GM19238 (cell line): ENCODE measurements around the gene VPS37C.

Experiments used
- DNase-seq: peaks from one replicate; pipeline ENCODE4 v3.0.0; 2011; ENCODE audit warnings: low spot score; ENCODE audit not compliant: insufficient read length

The VPS37C gene

DNA sequence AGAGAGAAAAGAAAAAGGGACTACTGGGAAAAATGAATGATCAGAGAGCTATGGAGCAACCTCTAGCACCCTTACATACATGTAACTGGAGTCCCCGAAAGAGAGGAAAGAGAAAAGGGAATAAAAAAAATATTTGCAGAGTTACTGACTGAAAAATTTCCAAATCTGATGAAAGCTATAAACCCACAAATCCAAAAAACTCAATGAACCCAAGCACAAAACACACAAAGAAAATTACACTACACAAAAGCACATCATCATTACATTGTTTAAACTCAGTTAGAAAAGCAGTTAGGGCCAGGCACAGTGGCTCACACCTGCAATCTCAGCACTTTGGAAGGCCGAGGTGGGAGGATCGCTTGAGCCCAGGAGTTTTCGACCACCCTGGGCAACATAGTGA, 6.7 kb downstream of the VPS37C start:
- DNase-seq = no peak

DNA sequence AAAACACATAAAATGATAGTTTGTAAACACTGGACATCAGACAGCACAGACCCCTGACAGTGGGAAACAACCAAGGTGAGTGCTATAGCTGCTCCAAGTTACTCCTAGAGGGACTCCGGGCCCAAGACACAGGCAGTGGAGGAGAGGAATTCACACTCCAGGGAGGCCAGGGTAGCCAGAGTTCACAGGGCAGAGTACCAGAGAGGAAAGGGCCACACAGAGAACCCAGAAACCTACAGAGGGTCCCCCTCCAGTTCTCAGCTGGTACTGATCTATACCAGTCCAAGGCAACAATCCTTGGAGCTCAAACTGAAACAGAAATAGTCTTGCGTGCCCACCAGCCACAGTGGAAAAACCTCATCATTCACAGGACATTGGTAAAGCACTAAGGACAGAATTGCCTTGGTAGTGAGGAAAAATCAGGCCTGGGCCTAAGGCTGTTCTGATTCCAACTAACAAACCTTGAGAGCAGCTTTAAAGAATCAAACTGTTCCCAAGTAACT, 7.6 kb downstream of the VPS37C start:
- DNase-seq = no peak

DNA sequence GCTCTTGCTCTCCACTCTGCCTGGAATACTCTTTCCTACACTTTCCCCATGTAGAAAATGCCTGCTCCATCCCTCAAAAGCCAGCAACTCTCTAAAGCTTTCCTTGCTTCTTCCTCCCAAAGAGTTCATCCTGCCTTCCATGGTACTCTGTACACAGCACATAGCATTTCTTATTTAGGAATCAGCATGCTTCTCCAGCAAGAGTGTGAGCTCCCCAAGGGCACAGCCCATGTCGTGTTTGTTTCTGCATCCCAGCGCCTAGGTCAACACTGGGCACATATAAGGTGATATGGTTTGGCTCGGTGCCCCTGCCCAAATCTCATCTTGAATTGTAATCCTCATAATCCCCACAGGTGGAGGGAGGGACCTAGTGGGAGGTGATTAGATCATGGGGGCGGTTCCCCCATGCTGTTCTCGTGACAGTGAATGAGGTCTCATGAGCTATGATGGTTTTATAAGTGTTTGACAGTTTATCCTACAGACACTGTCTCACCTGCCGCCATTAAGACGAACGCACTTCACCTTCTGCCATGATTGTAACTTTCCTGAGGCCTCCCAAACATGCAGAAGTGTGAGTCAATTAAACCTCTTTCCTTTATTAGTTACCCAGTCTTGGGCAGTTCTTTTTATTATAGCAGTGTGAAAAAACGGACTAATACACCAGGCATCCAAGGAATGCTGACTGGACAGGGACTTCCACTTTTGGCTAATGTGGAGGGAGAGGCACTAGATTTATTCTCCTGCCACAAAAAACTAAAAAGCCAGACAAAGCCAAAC, 8.2 kb downstream of the VPS37C start:
- DNase-seq = no peak

DNA sequence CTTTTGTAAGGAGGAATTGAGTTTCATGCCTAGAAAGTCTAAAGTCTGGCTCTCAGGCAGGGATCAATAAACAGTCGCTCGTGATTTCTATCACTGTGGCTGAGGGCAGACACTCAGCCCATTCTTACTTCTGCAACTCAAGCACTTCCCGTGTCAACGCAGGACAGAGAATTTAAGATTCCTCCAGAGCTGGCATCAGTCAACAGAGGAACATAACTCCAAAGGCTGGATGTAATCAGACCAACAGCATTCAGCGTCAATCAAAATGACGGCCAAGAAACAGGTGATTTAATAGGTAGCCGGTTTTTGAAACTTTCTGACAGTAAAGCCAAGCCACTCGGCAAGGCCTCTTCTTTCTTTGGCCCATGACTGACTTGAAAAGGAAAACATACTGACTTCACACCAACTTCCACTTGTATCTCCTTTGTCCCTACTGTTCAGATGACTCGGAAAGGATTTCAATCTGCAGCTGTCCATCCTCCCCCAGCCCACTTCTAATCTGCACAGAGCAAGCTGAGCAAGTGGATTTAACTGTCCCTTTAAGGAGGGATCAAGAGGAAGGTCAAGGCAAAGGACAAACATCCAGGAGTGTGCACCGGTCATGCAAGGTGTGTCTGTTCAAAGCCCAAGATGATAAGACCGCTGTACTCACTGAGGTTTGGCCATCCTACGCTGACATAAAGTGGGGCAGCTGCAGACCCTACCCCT, 9.5 kb downstream of the VPS37C start:
- no peak for DNase-seq

DNA sequence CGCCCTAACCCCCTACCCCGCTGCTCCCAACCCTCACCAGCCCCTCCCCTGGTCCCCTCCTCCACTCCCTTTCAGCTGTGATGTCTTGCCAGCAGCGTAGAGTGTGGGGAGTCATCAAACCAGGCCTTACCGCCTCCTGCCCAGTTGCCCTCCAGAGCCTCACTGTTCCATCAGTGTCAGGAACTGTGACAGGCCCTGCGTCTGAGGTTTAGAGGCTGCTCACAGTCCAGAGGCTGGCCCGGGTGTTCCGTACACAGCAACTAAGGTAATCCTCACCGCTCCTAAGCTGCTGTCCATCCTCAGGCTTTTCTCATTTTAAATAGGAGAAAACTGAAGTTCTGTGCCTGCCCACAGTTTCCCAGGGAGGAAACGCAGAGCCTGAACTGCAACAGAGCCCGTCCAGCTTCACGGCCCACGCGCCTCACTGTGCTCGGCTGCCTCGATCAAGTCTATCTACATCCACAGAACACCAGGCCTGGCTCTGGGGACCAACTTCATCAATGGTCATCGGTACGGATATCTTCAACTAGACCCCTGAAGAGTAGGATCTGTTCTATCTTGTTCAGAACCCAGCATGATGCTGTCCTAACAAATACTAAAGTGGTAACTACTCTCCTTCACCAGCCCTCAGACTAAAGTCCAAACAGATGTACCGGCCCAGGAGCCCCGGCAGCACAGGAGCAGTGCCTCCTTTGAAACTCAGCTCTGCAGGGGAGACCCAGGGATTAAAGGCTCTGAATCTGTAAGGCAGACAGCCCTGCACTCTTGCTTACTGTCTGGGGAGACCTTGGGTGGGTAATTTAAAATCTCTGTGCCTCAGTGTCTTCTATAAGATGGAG, 10.3 kb downstream of the VPS37C start:
- no peak for DNase-seq

DNA sequence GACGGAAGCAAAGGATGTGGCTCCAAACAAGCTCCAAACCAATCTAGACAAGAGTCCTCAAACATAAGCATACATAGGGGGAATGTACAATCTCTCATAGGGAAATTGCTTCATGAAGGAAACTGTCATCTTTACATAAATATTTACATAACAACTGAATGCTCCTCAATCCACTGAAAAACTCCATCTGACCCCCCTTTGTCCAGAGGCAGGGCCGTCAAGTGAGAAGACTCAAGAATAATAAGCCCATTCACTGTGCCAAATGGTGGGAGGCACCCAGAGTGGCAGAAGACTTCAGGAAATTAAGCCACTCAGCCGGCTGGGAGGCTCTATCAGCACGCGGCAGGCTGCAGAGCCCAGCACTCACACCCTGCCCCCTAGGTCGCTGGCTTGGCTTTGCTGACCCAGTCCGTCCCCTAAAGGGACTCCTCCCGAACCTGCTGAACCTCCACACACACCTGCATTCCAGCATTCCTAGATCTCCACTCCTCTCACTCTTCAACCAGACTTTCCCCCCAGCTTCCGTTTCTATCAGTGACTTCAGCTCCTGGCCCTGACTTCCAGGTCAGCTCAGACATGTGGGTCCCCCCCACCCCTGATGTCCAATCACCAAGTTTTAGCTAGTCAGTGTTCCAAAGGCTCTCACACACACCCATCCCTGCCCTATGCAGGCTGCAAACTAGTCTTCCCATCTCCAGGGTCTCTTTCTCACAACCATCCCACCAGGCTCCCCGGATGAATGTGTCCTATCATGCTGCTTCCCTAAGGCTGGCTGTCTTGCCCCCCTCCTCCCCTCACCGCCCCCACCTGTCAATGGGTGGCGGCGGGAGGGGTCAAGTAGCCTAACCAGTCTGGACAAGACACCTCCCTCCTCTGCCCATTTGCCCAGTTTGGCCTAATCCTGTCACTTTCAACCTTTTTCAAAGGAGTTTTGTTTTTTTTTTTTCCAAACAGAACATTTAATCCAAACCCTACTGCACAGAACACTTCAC, 11.3 kb downstream of the VPS37C start:
- DNase-seq = no peak

DNA sequence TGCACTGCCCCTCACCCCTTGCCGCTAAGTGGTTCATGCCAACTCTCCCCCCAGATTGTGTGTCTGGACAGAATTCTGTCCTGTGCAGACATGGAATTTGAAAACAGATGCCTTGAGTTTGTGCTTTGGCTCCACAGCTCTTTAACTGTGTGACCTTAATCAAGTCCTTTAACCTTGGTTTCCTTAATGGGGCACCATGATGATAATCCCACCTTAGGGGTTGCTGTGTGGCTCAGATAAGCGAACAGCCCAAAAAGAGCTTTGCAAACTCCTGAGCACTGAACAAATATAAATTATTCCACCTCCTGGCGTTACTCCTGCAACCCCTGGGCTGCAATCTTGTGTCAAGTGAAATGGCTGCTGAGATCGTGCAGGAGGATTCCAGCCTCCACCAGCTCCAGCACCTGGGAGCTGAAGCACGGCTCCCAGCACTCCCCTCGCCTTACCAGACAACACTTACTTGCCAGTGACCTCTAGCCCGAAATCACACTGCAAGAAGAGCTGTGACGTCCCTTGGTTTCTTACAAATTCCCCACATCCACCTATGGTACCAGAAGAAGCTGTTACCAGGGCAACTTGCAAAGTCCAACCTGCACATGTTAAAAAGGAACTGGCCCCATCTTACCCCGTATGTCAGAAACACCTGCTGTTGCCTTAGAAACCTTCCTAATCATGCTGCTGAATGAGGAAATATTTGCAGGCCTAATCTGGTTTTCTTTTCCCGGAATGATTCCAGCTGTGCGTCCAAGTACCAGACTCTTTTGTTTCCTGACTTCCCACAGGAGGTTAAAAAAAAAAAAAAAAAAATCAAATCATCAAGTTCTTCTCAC, 13.2 kb downstream of the VPS37C start:
- DNase-seq = no peak

DNA sequence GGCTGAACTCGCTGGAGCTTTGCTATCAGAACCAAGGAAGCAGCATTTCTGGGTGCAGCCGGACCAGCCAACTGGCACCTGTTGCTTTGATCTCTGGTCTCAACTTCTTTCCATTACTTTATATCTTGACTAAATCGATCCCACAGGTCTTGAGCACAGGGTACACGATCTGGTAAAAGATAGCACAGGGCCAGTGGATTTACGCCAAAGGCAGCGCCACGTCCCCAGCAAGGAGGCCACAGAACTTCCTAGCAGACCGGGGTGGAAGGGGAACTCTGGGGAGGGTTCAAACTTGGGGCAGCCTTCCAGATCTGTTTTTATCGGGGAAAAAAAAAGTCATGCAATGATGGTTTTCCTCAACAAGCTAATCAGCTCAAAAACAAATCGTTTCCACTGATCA, 14.0 kb downstream of the VPS37C start:
- no peak for DNase-seq

DNA sequence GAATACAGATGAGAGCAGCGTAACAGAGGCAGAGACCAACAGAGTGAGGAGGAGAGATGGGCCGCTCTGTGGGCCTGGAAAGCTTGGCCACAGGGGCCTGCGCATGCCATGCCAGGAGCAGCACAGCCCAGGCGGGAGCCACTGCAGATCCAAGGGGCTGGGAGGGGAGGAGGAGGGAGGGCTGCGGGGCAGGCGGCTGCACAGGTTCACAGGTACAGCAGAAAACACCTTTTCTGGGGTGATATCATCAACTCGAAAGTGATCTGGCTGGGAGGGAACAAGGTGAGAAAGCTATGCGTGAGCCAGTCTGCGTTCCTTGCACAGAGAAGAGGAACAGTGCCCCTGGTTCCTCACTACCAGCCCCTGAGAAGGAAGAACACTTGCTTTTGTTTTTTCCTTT, 14.8 kb downstream of the VPS37C start:
- DNase-seq = no peak

DNA sequence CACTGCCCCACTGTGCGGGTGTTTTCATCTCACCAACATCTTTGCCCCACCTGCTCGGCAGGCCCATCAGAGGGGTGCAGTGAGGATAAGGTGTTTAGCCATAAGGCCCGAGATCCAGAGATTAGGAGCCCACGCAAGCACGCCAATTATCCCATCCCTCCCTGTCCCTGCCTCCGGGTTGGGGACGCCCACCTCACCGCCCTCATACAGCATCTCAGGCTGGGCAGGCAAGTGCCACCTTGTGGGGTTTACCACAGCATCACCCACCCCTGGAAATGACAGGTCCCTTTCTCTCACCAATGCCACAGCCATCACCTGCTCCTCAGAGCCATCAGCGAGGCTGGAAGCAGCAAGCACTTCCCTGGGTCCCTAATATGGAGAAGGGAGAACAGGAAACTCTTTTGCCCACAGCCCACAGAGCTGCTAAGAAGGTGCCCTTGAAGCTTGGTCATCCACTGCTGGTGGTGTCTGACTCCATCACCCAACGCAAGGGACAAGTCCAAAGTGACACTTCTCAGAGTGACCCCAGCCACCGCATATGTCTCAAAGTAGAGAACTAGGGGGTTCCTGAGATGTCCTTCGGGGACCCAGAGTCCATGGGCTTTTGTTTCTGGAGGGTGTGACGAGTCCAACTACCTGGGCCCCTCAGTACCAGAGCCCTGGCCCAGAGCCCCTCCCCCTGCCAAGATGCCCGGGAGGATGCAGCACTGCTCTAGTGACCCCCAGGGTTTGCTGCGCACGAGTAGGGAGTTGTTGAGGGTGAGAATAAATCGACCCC, 15.8 kb downstream of the VPS37C start:
- DNase-seq = no peak

DNA sequence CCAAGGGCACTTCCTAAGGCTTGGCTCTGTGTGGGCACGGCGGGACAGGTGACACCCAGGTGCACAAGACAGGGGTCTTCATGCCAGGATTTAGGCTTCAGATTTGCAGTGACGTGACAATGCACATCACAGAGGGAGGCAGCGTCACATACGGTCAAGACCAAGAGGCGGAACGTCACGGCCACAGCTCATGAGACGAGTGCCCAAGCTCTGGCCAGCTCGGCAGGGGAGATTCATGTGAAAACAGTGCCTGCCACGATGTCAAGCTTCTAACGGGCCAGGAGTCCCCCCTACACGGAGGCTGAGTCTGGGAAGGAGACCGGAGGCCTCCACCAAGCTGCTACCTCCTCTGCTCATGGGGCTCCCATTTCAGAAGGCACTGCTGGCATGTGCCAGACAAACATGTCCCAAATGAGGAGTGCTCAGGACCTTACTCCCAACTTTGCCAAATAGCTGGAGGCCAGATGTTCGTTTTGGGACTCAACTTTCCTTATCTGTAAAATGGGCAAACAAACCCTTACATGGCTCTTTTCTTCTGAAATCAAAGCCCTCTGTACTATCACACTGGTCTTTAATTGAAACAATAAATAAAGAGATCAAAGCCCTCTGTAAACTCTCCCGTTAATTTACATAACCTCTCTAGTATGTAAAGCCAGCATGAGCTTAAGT, 16.6 kb downstream of the VPS37C start:
- DNase-seq = no peak

DNA sequence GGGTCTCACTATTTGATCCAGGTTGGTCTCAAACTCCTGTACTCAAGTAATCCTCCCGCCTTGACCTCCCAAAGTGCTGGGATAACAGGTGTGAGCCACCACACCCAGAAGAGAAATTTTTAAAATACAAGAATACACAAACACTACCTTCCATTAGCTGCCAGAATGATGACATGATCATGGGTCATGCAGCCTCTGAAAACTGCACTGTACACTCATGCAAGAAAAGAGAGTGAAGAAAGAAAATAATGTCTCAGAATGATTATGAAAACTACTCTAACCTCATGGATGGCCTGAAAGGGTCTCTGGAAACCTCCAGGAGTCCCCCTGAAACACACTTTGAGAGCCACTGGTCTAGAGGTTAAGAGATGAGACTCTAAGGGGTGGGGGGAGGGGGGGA, 18.8 kb downstream of the VPS37C start:
- no peak for DNase-seq

DNA sequence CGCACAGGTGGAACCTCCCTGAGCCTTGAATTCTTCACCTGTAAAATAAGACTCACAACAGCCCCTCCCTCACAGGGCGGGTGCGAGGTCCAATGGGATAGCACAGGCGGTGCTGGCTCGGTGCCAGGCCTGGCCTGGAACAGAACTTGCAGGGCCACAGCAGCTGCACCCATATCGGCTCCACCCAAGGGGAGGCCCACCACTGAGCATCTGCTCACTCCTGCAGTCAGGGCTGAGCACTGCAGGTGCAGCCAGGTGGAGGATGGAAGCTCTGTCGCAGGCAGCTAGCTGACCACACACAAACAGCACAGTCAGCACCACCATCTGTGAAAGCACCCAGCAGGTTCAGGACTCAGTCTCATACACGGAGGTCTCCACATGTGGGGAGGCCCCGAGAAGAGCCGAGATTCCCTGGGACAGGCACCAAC, 19.6 kb downstream of the VPS37C start:
- no peak for DNase-seq

DNA sequence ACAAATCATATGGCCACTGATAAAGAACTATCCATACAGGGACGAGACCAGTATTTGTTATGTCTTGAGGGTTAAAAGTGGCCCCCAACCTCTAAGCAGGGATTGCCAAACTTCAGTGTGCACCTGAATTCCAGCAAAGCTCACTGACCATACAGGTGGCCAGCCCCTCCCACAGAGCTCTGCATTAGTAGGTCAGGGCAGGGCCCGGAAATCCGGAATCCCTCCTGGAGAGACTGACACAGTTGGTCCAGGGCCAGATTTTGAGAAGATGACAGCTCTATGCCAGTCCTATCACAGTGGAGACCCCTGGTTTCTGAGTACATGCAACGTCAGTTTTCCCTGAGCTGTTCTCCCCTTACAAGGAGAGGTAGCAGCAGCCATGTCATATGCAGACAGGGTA, 20.8 kb downstream of the VPS37C start:
- no peak for DNase-seq

DNA sequence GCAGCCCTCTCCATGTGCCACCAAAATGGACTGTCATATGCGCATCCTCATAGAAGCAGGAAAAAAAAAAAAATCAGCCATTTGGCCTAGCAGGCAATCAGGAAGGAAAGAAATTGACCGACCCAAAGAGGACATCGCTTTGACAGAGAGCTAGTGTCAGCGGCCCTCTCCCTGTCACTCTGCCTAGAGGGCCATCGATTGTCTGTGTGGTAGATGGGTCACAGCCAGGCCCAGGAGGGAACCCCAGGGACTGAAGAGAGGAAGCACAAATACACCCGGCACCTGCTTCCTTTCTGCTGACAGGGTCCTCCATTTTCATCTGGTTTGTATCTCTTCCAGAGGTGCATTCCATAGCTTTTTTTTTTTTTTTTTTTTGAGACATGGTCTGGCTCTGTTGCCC, 21.8 kb downstream of the VPS37C start:
- no peak for DNase-seq

DNA sequence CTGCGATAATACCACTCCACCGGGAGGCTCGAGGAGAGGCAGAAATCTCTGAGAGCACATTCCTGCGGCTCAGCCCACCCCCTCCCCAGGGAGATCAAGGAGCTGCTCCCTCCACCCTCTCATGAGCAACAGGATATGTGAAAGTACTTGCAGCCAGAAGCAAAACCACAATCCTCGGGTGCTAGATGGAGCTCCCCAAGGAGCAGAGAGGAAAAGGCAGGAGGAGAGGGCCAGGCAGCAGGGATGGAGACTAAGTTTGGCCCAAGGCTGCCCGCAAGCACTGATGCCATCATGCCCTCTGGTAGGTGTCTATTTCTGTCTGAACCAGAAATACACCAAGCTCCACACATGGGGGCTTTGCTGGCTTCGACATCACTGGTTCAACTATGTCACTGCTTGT, 22.3 kb downstream of the VPS37C start:
- DNase-seq = no peak

DNA sequence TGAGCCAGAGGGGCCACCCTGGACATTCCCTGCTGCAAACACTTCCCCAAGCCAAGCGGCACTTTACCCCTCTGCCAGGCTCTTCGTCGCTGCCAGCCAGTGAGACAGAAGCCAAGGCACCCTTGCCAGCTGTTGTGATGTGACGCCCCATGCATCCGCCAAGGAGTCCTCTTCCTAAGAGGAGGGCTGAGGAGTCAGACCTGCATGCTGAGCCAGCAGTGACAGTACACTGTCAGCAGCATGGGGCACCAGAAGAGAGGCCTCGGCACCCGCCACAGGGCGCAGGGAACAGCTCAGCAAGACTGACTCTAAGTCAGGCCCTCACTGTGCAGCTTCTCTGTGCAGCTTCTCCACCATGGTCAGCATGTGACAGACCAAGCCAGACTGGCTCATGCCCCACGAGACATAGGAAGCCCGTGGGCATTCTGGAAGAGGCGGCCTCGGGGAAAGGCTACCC, 26.4 kb downstream of the VPS37C start:
- no peak for DNase-seq

DNA sequence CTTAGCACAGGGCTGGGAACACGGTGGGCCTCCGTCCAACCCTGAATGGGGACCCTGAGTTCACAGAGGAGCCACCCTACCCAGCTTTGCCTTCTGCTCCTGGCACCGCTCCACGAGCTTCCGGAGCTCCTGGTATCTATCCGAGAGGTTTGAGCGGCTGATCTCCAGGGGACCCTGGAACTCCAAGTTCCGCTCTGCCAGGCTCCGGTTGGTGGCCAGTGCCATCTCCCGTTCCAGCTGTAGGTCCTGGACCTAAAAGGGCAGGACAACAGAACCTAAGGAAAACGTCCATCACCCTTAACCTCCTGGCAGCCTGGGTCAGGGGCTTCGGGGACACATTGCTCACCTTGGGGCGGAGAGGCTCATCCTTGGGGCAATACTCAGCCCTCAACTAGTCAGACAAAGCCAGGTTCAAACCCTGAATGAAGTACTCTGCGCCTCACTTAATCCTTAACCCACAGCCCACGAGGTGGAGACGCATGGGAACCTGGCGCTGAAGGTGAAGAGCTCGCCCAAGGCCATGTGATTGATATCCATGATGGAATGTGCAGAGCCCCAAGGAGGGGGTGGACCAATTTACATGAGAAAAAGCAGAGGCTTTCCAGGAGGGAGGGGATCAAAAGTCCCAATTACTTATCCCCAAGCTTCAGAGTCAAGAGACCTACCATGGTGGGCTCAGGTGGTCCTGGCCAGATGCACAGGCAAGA, 27.1 kb downstream of the VPS37C start:
- no peak for DNase-seq
